SK-N-MC (cell line): ENCODE data around the gene ANTXR2.

Experiments used
- EZH2 ChIP-seq: fragments of 200-600 bp; sonication (generic); IDR thresholded peaks from one replicate; pipeline ENCODE4 v1.6.1; 2017; ENCODE audit warnings: antibody characterized with exemption
- FOXP2 ChIP-seq: optimal IDR thresholded peaks from 2 replicates; pipeline ENCODE3; 2011; ENCODE audit warnings: mild to moderate bottlenecking, moderate library complexity; ENCODE audit not compliant: insufficient read depth; ENCODE audit errors: extremely low read length, control extremely low read depth
- POLR2AphosphoS5 ChIP-seq: IDR thresholded peaks from 2 replicates; pipeline ENCODE4 v1.6.1; 2012; ENCODE audit warnings: mild to moderate bottlenecking, low read depth, low read length, borderline replicate concordance

GRCh38 chr4:79871961-79872360 is 201.1 kb downstream of the ANTXR2 start:
- TF ChIP-seq POLR2AphosphoS5 (no peak), EZH2 (no peak), FOXP2 (no peak)
